ENCODE measurements around the gene TMEM184B.

GRCh38 chr22:38249301-38249700 is 23.5 kb downstream of the TMEM184B start:
- no peak for TF ChIP-seq ZNF565 (CRISPR knock-in tag; conservative IDR thresholded peaks at IDR 0.05; ENCODE audit: low read depth)
- no peak for TF ChIP-seq OSR1 (CRISPR knock-in tag; IDR thresholded peaks at IDR 0.05)
- no peak for TF ChIP-seq SNAI2 (CRISPR knock-in tag; IDR thresholded peaks at IDR 0.05)
- no peak for TF ChIP-seq RARB (CRISPR knock-in tag; IDR thresholded peaks at IDR 0.05)
- no peak for TF ChIP-seq CSRNP3 (CRISPR knock-in tag; IDR thresholded peaks at IDR 0.05)
- no peak for TF ChIP-seq CSDC2 (CRISPR knock-in tag; IDR thresholded peaks at IDR 0.05)
- no peak for TF ChIP-seq ARNTL (CRISPR knock-in tag; IDR thresholded peaks at IDR 0.05; ENCODE audit: borderline replicate concordance, low read depth)
- TF ChIP-seq POU6F1 (CRISPR knock-in tag; IDR thresholded peaks at IDR 0.05; ENCODE audit: borderline replicate concordance, low read depth), result no peak
- TF ChIP-seq PPARA (CRISPR knock-in tag; IDR thresholded peaks at IDR 0.05; ENCODE audit: borderline replicate concordance), result no peak
- TF ChIP-seq PATZ1 (CRISPR knock-in tag; IDR thresholded peaks at IDR 0.05; ENCODE audit: borderline replicate concordance), result no peak
- no peak for TF ChIP-seq ZNF8 (CRISPR knock-in tag; IDR thresholded peaks at IDR 0.05)
- TF ChIP-seq ZFP30 (CRISPR knock-in tag; IDR thresholded peaks at IDR 0.05), result no peak
- TF ChIP-seq ISL1 (CRISPR knock-in tag; IDR thresholded peaks at IDR 0.05), result no peak
- TF ChIP-seq ZFP3 (CRISPR knock-in tag; IDR thresholded peaks at IDR 0.05), result no peak
